ENCODE measurements around the gene MYCBPAP.

The MYCBPAP gene, protein sequence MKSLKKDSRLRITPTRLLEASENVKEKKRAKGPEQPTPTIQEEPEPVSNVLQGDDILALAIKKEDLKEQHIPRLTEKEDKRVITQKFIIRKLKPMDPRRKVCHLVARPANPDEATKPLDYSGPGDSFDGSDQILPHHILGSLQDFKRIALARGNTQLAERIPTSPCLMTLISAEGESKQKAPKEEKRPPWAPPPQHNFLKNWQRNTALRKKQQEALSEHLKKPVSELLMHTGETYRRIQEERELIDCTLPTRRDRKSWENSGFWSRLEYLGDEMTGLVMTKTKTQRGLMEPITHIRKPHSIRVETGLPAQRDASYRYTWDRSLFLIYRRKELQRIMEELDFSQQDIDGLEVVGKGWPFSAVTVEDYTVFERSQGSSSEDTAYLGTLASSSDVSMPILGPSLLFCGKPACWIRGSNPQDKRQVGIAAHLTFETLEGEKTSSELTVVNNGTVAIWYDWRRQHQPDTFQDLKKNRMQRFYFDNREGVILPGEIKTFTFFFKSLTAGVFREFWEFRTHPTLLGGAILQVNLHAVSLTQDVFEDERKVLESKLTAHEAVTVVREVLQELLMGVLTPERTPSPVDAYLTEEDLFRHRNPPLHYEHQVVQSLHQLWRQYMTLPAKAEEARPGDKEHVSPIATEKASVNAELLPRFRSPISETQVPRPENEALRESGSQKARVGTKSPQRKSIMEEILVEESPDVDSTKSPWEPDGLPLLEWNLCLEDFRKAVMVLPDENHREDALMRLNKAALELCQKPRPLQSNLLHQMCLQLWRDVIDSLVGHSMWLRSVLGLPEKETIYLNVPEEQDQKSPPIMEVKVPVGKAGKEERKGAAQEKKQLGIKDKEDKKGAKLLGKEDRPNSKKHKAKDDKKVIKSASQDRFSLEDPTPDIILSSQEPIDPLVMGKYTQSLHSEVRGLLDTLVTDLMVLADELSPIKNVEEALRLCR

DNA sequence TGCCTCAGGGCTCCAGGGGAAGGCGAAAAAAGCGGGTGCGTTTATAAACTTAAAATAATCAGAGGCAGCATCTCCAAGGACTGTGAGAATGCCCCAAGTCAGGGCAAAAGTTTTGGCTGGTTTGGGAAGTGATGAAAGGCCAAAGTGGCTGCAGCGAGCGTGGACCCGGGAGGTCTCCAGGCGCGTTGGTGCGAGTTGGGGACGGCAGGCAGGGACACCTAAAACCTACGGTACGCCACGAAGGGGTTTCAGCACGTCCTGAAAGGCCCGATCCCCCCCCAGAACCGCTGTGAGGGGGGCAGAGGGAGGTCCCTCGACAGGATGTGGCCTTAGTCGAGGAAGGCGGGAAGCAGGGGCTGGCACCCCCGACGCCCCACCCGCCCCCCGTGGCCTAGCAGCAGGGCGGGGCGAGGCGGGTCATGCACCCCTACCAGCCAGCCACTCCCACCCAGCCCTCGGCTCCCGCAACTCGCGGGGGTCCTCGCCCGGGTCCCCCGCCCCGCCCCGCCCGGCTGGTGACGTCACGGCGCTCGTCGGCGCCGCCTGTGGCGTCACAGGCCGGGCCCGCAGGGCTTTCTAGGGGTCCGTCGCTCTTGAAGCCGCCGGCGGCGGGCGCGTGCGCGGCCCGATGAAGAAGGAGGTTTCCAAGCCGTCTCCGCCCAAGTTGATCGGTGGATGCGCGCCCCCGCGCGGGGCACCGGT lies at the start of gene MYCBPAP:
Gene MYCBPAP (plus strand): TSS at position 569 of the 702 bp plus-strand sequence. CDS start 236 bp downstream, outside the sequence.
- peak; percentile 73 for DNase-seq

DNA sequence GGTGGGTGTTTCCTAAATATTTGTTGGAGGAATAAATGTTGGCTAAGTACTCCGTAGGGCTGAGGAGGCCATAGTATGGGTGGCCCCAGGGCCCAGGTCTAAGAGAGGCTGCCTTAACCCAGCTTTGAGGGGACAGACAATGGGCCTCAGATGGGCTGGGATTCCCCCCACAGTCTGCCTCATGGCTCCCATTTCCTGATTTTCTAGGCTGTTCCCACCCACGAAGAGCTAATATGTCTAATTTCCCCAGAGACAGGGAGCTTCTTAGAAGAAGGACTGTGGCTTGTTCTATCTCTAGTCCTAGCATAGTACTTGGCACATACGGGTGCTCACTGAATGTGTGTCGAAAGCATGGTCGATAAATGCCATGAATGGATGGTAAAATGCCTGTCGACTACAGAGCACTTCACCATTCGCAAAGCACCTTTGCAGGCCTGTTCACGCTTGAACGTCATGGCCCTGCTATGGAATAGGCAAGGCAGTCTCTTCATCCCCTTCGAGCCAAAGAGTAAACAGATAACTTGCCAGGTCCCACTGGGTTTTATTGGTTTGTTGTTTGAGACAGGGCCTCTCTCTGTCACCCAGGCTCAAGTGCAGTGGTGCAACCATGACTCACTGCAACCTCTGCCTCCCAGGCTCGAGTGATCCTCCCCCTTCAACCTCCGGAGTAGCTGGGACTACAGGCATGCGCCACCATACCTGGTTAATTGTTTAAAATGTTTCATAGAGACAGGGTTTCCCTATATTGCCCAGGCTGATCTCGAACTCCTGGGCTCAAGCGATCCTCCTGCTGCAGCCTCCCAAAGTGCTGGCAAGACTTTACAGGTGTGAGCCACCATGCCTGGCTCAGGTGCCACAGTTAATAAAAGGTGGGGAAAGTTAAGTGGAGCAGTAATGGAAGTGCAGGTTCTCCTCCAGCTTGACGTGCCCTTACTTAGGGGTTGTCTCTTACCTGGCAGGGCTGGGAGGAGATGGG lies 49.2 kb upstream of the MYCBPAP start:
- DNase-seq: peak; percentile 59

DNA sequence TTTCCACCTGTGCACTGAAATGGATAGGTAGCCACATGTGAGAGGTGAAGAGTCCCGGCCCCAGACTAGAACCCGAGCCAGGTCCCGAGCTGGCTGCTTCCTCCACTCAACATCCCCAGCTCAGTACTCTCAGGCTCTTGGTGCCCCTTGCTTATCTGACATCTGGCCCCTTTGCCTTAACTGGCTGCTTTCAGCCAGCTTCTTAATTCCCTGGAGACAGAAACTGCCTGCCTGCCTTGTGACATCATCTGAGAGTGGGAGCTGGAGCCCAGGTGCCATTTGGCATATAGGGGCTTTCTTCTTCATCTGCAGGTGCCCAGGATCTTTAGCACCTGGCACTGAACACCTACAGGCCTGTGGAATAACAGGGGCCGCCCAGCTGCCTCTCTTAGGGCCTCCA lies 48.5 kb upstream of the MYCBPAP start:
- no peak for DNase-seq

DNA sequence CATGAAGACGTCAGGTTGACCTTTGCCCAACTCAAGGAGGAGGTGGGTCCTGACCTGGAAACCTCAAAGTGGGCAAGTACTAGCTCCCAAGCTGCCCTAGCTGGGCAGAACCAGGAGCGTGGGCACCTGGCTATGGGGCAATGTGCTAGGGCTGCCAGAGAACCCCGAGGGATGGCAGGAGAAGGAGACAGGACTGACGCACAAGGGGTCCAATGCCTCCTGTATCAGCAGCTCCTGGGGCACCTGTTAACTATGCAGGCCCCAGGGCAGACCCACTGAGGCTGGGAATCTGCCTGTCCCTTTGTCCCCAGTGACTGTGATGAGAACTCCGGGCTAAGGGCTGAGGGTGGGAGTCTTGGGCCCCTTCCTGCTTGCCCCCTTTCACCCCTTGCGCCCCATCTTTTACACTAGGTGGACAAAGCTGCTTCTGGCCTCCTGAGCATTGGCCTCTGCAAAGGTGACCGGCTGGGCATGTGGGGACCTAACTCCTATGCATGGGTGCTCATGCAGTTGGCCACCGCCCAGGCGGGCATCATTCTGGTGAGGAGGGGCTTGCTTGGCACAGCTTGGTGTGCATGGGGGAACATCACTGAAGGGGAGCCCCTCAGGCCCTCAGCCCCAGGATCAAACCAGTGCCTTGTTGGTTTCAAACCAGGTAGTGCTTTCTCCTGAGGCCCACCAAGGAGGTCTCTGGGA lies 47.3 kb upstream of the MYCBPAP start:
- no peak for DNase-seq

DNA sequence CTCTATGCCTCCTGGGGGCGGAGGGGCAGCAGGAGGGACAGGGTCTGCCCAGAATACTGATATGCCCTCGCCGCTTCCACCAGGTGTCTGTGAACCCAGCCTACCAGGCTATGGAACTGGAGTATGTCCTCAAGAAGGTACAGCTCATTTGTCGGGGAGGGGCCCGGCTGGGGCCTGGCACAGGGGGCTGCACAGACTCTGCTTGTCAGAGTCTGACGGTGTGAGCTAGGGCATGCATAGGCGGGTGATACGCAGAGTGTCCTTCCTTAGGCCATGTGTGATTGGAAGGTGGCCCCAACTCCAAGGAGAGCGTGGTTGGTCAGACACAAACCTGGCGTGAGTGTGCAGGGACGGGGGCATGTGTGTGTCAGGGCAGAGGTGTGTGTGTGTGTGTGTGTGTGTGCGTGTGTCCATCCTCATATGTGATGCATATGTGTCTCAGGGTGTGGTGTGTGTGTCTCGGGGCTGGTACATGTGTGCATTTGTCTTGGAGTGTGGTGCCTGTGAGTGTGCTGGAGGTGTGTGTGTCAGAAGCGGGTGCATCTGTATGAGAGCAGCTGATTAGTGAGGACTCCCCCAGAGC lies 46.6 kb upstream of the MYCBPAP start:
- DNase-seq: no peak

DNA sequence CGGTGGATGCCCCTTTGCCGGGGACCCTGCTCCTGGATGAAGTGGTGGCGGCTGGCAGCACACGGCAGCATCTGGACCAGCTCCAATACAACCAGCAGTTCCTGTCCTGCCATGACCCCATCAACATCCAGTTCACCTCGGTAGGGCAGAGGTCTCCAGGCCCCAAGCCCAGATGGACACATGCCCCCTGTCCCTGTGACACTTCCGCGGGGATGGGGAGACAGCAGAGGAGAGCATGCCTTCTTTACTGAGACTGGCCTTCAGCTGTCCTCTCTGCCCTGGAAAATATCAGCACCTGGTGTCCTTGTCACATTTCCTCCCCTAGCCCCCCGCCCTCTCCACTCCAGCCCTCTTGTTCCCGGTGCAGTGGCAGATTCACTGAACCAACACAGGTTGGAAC lies 45.8 kb upstream of the MYCBPAP start:
- DNase-seq: no peak

DNA sequence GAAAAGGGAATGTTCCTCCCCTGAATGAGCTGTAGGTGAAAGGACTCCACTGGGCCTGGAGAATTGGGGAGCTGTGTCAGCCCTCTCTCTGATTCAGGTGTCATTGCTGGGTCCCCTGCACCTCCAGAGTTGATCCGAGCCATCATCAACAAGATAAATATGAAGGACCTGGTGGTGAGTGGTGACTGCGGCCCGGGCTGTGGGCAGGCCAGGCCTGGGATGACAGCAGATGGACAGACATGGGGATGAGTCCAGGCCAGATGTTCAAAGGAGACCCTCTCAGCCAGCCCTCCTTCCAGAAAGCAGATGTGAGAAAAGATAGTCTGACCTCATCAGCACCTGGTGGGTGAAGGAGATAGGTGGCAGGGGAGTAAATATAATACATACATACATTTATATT lies 44.1 kb upstream of the MYCBPAP start:
- DNase-seq: no peak

DNA sequence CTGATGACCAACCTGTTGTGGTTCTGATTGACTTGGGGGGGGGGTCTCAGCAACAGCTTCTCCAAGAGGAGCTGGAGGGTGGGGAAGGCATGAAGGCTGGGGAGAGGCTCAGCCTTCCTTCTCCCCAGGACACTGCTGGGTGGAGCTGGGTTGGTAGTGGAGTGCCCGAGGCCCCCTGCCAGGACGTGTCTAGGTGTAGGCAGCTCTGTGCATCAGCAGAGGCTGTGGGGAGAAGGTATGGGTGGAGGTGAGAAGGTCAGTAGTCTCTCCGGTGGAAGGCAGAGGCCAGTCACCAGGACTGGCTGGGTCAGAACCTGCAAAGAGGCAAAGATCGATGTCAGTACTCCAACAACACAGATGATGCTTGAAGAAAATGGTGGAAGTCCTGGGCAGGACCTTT lies 43.5 kb upstream of the MYCBPAP start:
- DNase-seq: no peak

DNA sequence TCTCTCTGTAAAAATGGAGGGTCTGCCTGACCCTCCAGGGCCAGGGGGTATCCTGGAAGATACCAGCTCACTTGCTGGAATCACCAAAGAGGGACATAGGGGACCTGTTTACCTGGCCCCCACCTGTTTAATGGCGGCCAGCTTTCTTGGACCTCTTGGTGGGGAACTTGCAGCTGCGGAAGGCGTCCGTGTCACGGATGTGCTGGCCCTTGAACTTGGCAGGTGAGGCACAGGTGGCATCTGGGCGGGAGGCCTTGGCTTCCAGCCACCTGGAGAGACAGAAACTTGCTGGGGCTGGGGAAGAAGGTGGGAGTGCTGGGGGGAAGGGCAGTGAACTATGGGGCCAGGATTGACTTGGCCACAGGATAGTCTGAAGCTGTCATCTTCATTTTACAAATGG lies 43.1 kb upstream of the MYCBPAP start:
- no peak for DNase-seq

DNA sequence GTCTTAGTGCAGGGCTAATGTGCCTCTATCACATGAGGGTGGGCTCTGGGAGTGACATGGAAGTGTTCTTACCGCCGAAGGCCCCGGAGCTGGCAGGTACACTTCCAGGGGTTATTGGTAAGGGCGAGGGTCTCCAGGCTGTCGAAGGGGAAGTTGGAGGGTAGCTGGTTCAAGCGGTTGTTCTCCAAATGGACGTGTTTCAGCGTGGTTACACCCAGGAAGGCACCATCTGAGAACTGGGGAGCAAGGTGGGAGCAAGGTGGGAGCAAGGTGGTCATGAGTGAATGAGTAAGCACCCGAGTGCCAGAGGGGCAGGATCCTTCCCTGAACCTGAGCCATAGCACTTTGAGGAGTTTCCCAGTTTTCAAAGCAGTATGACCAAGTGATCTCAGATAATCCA lies 42.6 kb upstream of the MYCBPAP start:
- no peak for DNase-seq

DNA sequence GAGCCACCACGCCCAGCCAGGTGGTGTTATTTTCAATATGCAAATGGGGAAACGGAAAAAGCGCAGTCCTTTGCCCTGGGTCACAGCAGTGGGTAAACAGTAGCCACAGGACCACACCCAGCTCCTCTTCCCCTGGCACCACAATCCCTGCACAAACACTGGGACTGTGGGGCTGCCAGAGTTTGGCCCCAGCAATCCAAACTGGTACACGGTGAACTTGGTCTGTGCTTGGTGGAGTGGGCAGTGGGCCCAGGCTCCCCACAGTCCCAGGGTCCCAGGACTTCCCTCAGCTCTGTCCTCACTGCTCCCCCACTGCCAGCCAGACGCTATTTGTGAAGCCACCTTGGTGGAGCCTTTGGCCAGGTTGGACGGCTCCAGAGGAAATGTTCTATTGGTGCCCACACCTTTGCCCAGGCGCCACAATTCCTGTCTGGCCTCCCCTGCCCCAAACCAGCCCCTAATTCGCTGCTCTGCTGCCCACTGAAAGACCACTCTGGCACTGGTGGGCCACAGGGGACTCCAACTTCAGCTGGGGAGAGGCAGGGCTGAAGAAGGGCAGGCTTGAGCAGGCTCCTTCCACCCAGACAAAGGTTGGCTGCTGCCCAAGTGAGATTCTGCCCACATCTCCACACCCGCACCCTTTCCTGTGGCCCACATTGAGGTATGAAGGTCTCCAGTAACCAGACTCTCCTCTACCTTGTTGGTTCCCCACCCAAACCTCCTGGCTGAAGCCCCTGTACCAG lies 41.7 kb upstream of the MYCBPAP start:
- no peak for DNase-seq

DNA sequence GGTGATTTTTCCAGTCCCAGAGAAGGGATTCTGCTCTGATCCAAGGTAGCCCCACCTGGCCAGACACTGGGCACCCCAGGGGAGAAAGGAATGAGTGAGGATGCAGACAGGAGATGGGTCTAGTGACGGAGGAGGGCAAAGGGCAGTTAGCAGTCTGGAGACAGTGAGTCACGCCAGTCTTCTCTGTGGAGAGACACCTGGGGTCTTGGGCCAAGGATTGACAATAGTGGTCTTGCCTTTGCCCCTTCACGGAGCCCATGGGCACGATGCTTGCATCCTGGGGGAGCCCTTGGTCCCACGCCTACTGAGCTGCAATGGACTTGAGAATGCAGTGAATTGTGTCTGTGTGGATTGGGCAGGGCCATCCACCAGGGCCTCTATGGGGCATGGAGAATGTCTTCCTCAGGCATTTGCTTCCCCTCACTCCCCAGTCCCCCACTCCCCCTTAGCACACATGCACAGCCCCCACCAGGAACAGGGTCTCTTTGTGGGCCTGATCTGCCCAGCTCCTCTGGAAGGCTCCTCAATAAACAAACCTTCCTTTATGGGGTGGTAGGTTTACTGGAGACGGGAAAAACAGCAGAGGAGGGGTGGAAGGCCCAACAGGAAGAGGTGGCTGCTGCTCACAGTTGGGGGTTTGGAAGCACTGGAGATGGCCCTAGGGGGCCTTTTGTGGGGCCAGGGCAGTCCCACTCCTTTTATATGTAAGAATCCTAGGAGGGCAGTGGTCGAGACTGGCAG lies 41.0 kb upstream of the MYCBPAP start:
- DNase-seq: no peak

DNA sequence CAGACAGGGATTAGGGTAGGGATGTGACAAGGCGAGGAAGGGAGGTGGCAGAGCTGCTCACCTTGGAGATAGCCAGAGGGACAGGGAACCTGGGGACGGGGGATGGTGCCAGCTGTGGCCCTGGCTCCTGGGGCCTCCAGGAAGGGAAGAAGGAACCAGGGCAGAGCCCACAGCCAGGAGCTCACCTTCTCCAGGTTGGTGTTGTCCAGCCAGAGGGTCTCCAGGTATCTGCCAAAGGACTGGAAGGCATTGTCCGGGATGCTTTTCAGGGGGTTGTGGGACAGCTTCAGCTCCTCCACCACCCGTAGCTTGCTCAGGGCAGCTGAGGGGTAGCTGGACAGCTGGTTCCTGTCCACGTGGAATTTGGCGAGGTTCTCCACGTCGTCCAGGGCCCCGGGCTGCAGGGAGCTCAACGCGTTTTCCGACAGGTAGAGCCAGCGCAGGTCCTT lies 40.4 kb upstream of the MYCBPAP start:
- DNase-seq: no peak

DNA sequence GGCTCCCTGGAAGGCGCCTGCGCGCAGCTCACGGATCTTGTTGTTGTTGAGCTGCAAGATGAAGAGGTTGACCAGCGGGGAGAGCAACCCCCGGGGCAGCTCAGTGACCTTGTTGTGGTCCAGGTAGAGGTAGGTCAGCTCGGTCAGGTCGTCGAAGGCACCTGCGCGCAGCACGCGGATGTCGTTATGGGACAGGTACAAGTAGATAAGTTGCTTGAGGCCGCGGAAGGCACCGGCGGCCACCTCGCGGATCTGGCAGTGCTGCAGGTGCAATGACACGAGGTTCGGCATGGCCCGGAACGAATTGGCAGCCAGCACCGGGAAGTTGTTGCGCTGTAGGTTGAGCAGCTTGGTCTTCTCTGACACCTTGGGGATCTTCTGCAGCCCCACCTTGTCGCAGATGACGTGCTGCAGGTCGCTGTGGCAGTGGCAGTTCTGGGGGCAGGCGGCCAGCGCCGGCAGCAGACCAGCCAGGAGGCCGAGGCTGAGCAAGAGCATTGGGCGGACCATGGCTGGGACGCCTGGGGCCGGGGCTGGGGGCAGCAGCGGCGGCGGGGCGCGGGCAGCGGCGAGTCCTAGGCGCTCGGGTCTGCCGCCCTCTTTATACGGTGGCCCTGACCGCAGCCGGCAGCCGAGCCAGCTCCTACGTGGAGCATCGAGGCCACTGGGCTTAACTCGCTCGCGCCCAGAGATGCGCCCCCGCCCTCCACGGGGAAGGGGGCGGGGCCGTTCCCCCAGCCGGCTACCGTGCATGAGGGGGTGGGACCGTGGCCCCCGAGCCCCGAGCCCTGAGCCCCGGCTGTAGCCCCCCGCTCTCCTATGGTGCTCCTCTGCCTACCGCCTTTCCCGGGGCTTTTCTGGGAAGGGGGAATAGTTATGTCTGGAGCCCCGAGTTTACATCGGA lies 39.7 kb upstream of the MYCBPAP start, which contains the start of gene CHAD:
Gene CHAD (minus strand): TSS at position 577 of the 904 bp plus-strand sequence. CDS start 67 bp downstream, at position 510.
- DNase-seq: no peak

DNA sequence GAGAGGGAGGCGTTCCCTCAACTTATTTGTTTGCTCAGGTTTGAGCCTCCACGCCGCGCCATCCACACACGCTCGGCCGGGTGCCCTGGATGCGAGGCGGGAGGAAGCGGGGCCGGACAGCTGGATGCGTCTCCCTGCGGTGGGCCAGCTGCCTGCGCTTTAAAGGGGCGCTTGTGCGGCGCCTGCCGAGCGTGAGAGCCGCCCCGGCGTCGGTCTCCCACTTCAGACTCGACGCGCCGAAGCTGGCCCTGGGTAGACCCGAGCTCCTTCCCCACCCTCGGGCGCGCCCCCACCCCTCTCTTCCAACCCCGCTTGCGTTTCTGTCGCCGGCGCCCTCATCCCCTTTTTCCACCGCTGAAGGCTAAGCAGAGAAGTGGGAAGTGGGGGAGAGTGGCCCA lies 39.0 kb upstream of the MYCBPAP start:
- DNase-seq: no peak

DNA sequence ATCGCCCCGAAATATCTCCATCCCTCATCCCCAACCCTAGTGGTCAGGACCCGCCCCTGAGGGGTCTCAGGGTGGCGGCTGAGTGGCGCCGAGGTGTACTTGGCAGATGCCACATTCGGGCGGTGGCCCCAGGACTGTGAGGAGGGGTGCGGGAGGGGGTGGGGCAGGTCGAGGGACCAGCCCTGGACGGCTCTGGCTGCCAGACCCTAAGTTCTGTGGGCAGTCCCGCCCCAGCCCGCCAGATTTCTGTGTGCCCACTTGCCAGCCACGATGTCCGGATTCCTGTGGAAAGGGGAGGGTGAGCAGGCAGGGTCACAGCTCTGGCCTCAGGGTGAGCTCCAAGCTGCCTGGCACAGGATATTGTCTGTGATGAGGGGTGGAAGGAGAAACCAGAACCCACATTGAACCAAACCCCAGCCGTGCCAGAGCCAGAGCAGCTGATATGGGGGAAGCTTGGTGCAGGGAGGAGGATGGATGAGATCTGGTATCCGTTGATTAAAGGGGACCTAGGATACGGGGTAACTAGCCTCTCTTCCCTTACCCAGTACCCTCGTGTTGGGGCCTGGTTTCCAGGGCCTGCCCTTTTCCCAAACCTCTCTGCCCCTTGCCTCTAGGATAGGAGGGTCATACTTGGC lies 38.5 kb upstream of the MYCBPAP start:
- DNase-seq: no peak

DNA sequence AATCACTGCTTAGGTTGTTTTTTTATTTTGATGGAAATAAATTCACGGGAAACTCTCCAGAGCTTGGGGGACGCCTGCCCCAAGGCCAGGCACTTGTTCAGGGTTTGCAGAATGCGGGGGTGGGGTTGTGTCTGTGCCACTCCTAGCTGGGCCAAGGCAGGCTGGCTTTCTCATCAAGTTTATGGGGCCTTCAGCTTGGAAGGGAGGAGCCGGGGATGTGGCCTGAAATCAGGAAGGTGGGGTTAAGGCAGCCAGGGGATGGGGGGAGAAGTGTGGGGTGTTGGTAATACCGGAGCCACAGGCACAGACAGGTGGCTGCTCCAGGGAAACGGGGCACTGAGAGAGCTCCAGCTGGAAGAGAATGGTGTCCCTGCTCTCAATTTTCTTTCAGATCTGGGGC lies 37.8 kb upstream of the MYCBPAP start:
- DNase-seq: no peak
